ENCODE results near the gene OR2A25.

OR2A25 gene

GRCh38 chr7:144085978-144086377 lies 16.4 kb downstream of the OR2A25 start, which contains the start of gene OR2A12:
Gene OR2A12, plus strand, starts transcription at chr7:144086278. Its CDS starts 8,830 bp downstream, at chr7:144095108.
- FAIRE-seq: no peak

- FAIRE-seq: no peak
These were observed 17.1 kb downstream of the OR2A25 start for GRCh38 chr7:144086730-144087129.

- FAIRE-seq: no peak
These were observed 17.6 kb downstream of the OR2A25 start for GRCh38 chr7:144087230-144087629.

- FAIRE-seq: no peak
These were observed 21.1 kb downstream of the OR2A25 start for GRCh38 chr7:144090667-144091066.

- FAIRE-seq: no peak
These were observed 29.2 kb downstream of the OR2A25 start for GRCh38 chr7:144098776-144099175.

- FAIRE-seq: no peak
These were observed 31.0 kb downstream of the OR2A25 start for GRCh38 chr7:144100607-144101006.

- no peak for FAIRE-seq
These were observed 32.4 kb downstream of the OR2A25 start for GRCh38 chr7:144102041-144102440.

GRCh38 chr7:144105211-144105610 lies 35.6 kb downstream of the OR2A25 start:
- no peak for FAIRE-seq

- no peak for FAIRE-seq
These were observed 39.7 kb downstream of the OR2A25 start, which contains the start of gene OR2A2 for GRCh38 chr7:144109283-144109682. Gene OR2A2, plus strand, starts transcription at chr7:144109583. Its CDS starts 0 bp downstream, at chr7:144109583.

- no peak for FAIRE-seq
These were observed 40.7 kb downstream of the OR2A25 start for GRCh38 chr7:144110272-144110671.

- FAIRE-seq: no peak
These were observed 44.0 kb downstream of the OR2A25 start for GRCh38 chr7:144113651-144114050.

- no peak for FAIRE-seq
These were observed 48.7 kb downstream of the OR2A25 start for GRCh38 chr7:144118341-144118740.

GRCh38 chr7:144122876-144123275 lies 53.3 kb downstream of the OR2A25 start, which contains the start of gene OR2A14:
Gene OR2A14, plus strand, starts transcription at chr7:144123176. Its CDS starts 5,937 bp downstream, at chr7:144129113.
- no peak for FAIRE-seq

Measured in endometrium (tissue), 2 donors.